ENCODE measurements around the gene MAN2B2.

MAN2B2 gene

DNA sequence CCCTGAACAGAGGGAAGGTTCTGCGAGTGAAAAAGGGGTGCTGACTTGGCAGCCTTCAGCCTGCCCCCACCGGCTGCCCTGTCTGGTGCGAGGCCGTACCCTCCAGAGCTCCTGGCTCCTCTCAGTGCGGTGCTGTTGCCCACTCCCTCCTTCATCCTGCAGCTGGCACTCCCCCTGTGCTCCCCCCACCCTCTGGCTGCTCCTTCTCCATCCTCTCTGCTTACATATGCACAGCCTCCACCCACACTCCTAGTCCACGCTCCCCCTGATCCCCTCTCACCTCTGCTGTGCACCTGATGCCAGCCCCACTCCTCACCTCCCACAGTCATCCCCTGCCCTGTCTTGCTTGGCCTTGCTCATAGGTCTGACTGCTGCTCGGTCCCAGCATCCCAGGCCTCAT is 9.9 kb downstream of the MAN2B2 start:
- H3K36me3 ChIP-seq (ENCODE audit: low read length), result no peaks in the 10 kb centered on the region
- no peaks in the 10 kb centered on the region for H3K9me3 ChIP-seq (ENCODE audit: insufficient read depth, low read length)
- no peak overlapping the region for H2AFZ ChIP-seq (ENCODE audit: low read depth, low read length, severe bottlenecking)
- H3K4me3 ChIP-seq (ENCODE audit: insufficient read depth, low read length, poor library complexity, severe bottlenecking), result no peak overlapping the region
- H3F3A ChIP-seq (ENCODE audit: insufficient read depth), result no peaks in the 10 kb centered on the region
- no peaks in the 10 kb centered on the region for H3K9me2 ChIP-seq (replicated peaks; ENCODE audit: insufficient read depth, low read length)
- no peaks in the 10 kb centered on the region for H4K20me1 ChIP-seq (ENCODE audit: low read depth, low read length)
- H3K9ac ChIP-seq (ENCODE audit: low read length), result no peak overlapping the region
- H3K27ac ChIP-seq (ENCODE audit: low read depth, low read length), result no peak overlapping the region
- TF ChIP-seq CTCF (IDR thresholded peaks at IDR 0.05; ENCODE audit: insufficient read depth, low read length, poor library complexity, severe bottlenecking) (no peak), EZH2phosphoT487 (conservative IDR thresholded peaks at IDR 0.05; ENCODE audit: low read length) (no peak)
- H3K27me3 ChIP-seq (ENCODE audit: low read length), result no peaks in the 10 kb centered on the region
- H3K79me2 ChIP-seq (ENCODE audit: insufficient read depth, low read length), result no peaks in the 10 kb centered on the region
- H3K4me2 ChIP-seq (ENCODE audit: low read depth, low read length, poor library complexity, severe bottlenecking), result no peak overlapping the region

DNA sequence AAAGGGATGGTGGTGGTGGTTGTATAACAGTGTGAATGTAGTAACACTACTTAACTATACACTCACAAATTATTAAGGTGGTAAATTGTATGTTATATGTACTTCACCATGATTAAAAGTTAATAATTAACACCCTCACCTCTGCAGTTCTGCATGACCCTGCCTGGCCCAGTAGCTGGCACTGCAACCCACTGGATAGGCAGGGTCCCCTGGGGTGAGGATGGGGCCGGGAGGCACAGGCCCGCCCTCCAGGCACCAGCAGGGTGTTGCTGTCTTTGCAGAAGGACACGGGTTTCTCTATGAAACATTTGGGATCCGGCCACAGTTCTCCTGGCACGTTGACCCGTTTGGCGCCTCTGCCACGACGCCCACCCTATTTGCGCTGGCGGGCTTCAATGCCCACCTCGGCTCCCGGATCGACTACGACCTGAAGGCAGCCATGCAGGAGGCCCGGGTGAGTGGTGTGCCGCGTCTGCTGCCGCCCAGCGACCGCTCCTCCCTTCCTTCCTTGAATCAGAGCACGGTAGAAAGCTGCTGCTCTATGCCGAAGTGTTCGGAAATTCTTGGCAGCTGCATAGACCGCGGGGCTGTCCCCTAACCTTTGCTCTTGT is 11.8 kb downstream of the MAN2B2 start:
- Histone ChIP-seq H2AFZ (ENCODE audit: low read depth, low read length, severe bottlenecking) (no peak overlapping the region), H3F3A (ENCODE audit: insufficient read depth) (no peaks in the 10 kb centered on the region), H3K36me3 (ENCODE audit: low read length) (no peaks in the 10 kb centered on the region), H4K20me1 (ENCODE audit: low read depth, low read length) (no peaks in the 10 kb centered on the region), H3K9ac (ENCODE audit: low read length) (no peak overlapping the region), H3K4me2 (ENCODE audit: low read depth, low read length, poor library complexity, severe bottlenecking) (no peak overlapping the region), H3K79me2 (ENCODE audit: insufficient read depth, low read length) (no peaks in the 10 kb centered on the region), H3K27ac (ENCODE audit: low read depth, low read length) (no peak overlapping the region), H3K9me2 (replicated peaks; ENCODE audit: insufficient read depth, low read length) (no peaks in the 10 kb centered on the region), H3K4me3 (ENCODE audit: insufficient read depth, low read length, poor library complexity, severe bottlenecking) (no peak overlapping the region), H3K27me3 (ENCODE audit: low read length) (no peaks in the 10 kb centered on the region), H3K9me3 (ENCODE audit: insufficient read depth, low read length) (no peaks in the 10 kb centered on the region)
- no peak for TF ChIP-seq EZH2phosphoT487 (conservative IDR thresholded peaks at IDR 0.05; ENCODE audit: low read length)
- TF ChIP-seq CTCF (IDR thresholded peaks at IDR 0.05; ENCODE audit: insufficient read depth, low read length, poor library complexity, severe bottlenecking), result no peak

- Histone ChIP-seq H4K20me1 (ENCODE audit: low read depth, low read length) (no peaks in the 10 kb centered on the region), H3F3A (ENCODE audit: insufficient read depth) (no peaks in the 10 kb centered on the region), H3K27me3 (ENCODE audit: low read length) (no peaks in the 10 kb centered on the region), H3K36me3 (ENCODE audit: low read length) (no peaks in the 10 kb centered on the region), H3K9me3 (ENCODE audit: insufficient read depth, low read length) (no peaks in the 10 kb centered on the region), H2AFZ (ENCODE audit: low read depth, low read length, severe bottlenecking) (no peak overlapping the region), H3K9ac (ENCODE audit: low read length) (no peak overlapping the region), H3K4me2 (ENCODE audit: low read depth, low read length, poor library complexity, severe bottlenecking) (no peak overlapping the region), H3K27ac (ENCODE audit: low read depth, low read length) (no peak overlapping the region), H3K9me2 (replicated peaks; ENCODE audit: insufficient read depth, low read length) (no peaks in the 10 kb centered on the region), H3K79me2 (ENCODE audit: insufficient read depth, low read length) (no peaks in the 10 kb centered on the region), H3K4me3 (ENCODE audit: insufficient read depth, low read length, poor library complexity, severe bottlenecking) (no peak overlapping the region)
- TF ChIP-seq CTCF (IDR thresholded peaks at IDR 0.05; ENCODE audit: insufficient read depth, low read length, poor library complexity, severe bottlenecking) (no peak), EZH2phosphoT487 (conservative IDR thresholded peaks at IDR 0.05; ENCODE audit: low read length) (no peak)
Measured at GRCh38 chr4:6589444-6589843, 14.5 kb downstream of the MAN2B2 start.
